ENCODE measurements around the gene EXOC1L. TPM values are rescaled to one million over a fixed set of nuclear protein-coding genes. Genes with fewer than 3 reads are reported as not detected.

EXOC1L gene
- total and polyA plus RNA-seq, 9 of the 15 experiments (the other 6 are each of a cell fraction or from before 2014, with no cell fraction given): 0.38 to 3.9 (median 1.0) TPM; not detected in 1

DNA sequence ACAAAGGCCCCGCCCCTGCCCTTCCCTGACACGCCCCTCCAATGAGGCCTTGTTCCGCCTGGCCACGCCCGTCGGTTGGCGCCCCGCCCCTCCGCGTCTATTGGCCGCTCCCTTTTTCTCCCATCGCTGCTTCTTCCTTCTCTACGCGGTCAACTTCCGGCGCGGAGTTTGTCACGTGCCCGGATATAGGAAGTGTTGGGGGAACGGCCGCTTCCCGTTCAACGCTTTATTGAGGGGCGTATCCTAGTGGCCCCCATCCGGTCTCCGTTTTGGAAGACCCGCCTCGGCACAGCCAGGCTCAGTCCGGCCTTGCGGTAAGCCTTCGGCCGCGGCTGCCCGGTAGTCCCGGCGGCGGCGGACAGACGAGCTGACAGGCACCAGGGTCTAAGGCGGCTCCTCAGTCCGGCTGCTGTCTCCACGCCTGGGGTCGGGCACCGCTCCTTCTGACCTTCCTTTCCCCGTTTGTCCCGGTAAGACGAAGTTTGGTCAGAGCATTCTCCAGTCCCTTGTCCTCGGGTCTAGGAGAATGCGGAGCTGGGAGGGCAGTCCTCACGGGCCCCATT lies 34.0 kb downstream of the EXOC1L start, which contains the start of gene EXOC1 (continued):
- TF ChIP-seq MXI1 (IDR thresholded peaks at IDR 0.05; ENCODE audit: low read depth, low read length) (peak; percentile 55; the same call in 1 of the 2 replicates), HNRNPLL (IDR thresholded peaks at IDR 0.05; ENCODE audit: low read depth, low read length, poor library complexity, severe bottlenecking) (peak; percentile 32)

DNA sequence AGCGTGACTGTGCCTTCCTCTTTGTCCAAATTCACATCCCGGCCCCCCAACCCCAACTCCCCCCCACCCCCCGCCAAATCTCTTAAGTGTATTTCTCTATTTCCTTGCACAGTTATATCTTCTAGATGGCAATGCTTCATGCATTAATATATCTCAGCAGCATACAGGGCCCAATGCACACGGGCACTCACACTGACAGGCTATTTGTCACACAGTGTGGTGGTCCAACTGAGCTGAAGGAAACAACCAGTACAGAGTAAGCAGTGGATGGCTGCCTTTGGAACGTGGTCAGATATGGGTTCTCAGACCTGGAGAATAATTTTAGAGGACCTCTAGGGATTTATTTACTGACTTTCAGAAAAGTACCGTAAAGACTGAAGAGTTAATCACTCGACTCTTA lies 34.5 kb downstream of the EXOC1L start:
- Histone ChIP-seq H3K4me1 (replicated peaks in 1 of 2; ENCODE audit: control insufficient read depth in 2 of 2, insufficient read depth in 2 of 2, low read length in 2 of 2) (peaks cover 3 to 7% of the 10 kb centered on the region in 2 experiments; a peak in 2 of 5 replicates), H3K9ac (ENCODE audit: insufficient read depth in 1 of 2, low read depth in 2 of 2, low read length in 2 of 2) (peak overlapping the region; percentile 93 to 96), H3K27ac (ENCODE audit: extremely low read depth, low read depth, low read length) (peak overlapping the region; percentile 87), H3K36me3 (ENCODE audit: control insufficient read depth, insufficient read depth, low read length) (peaks cover 7% of the 10 kb centered on the region; the same call in 2 of the 3 replicates), H3K79me2 (ENCODE audit: control insufficient read depth, insufficient read depth, low read length) (peaks cover 29% of the 10 kb centered on the region), H3K4me3 (peak overlapping the region; percentile 97), H3K4me2 (ENCODE audit: insufficient read depth, low read length) (peak overlapping the region; percentile 96), H3K27me3 (ENCODE audit: control insufficient read depth in 2 of 2, insufficient read depth in 2 of 2, low read length in 2 of 2) (no peaks in the 10 kb centered on the region), H3K9me1 (ENCODE audit: control insufficient read depth, insufficient read depth, low read length) (no peaks in the 10 kb centered on the region), H4K20me1 (replicated peaks; ENCODE audit: control insufficient read depth, insufficient read depth, low read length) (no peaks in the 10 kb centered on the region), H2AFZ (ENCODE audit: low read depth, low read length) (peak overlapping the region; percentile 93), H3K9me3 (replicated peaks; ENCODE audit: control insufficient read depth, insufficient read depth, low read depth, low read length) (no peaks in the 10 kb centered on the region)
- TF ChIP-seq, protein P1, sequence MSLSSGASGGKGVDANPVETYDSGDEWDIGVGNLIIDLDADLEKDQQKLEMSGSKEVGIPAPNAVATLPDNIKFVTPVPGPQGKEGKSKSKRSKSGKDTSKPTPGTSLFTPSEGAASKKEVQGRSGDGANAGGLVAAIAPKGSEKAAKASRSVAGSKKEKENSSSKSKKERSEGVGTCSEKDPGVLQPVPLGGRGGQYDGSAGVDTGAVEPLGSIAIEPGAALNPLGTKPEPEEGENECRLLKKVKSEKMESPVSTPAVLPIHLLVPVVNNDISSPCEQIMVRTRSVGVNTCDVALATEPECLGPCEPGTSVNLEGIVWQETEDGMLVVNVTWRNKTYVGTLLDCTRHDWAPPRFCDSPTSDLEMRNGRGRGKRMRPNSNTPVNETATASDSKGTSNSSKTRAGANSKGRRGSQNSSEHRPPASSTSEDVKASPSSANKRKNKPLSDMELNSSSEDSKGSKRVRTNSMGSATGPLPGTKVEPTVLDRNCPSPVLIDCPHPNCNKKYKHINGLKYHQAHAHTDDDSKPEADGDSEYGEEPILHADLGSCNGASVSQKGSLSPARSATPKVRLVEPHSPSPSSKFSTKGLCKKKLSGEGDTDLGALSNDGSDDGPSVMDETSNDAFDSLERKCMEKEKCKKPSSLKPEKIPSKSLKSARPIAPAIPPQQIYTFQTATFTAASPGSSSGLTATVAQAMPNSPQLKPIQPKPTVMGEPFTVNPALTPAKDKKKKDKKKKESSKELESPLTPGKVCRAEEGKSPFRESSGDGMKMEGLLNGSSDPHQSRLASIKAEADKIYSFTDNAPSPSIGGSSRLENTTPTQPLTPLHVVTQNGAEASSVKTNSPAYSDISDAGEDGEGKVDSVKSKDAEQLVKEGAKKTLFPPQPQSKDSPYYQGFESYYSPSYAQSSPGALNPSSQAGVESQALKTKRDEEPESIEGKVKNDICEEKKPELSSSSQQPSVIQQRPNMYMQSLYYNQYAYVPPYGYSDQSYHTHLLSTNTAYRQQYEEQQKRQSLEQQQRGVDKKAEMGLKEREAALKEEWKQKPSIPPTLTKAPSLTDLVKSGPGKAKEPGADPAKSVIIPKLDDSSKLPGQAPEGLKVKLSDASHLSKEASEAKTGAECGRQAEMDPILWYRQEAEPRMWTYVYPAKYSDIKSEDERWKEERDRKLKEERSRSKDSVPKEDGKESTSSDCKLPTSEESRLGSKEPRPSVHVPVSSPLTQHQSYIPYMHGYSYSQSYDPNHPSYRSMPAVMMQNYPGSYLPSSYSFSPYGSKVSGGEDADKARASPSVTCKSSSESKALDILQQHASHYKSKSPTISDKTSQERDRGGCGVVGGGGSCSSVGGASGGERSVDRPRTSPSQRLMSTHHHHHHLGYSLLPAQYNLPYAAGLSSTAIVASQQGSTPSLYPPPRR (CRISPR knock-in tag; IDR thresholded peaks at IDR 0.05; ENCODE audit: borderline replicate concordance): no peak
- peak; percentile 48 for TF ChIP-seq MEIS2 (IDR thresholded peaks at IDR 0.05; ENCODE audit: partially characterized antibody)
- BruUV-seq (replicated peaks): no TSS peak
- ChIA-PET CTCF (ENCODE audit: low intra/inter-chr PET ratio) (no interaction called here), POLR2A (interaction anchor here (0.6 to 0.8 kb wide), 4 partner anchors 12 to 1195 kb away, joined by 3 read pairs; no protein-coding TSS in a partner anchor)
- DNase-seq (ENCODE audit: extremely low read depth in 1 of 4, low spot score in 3 of 4) (peak in 3 of 4 experiments; percentile 7 to 18 (median 9)), ATAC-seq (peak; percentile 56), FAIRE-seq (no peak)
- 0% methylated on average over 5 of the region's 7 CpGs for WGBS (ENCODE audit: insufficient coverage, low coverage, missing lambda C conversion rate)
- in situ Hi-C loops (cut with MboI): loop anchor here (10.0 kb wide), 1 partner anchor 499 kb away; no protein-coding TSS in a partner anchor
- intact Hi-C loops (cut with micrococcal nuclease): no loop called here
